ENCODE data around the gene PML.
A peak's percentile ranks its signal among the peaks of the same experiment; 100 is the strongest.

PML gene

GRCh38 chr15:73985101-73985873 is 9.2 kb upstream of the PML start:
- no peak for DNase-seq (ENCODE audit: low read depth in 2 of 2)

- DNase-seq (ENCODE audit: low read depth in 2 of 2), result no peak
These were observed 8.3 kb upstream of the PML start for GRCh38 chr15:73986055-73986775.

GRCh38 chr15:73986776-73987056 is 7.8 kb upstream of the PML start:
- no peak for DNase-seq (ENCODE audit: low read depth in 2 of 2)

GRCh38 chr15:73987250-73987649 is 7.3 kb upstream of the PML start:
- no peak for DNase-seq (ENCODE audit: low read depth in 2 of 2)

- DNase-seq (ENCODE audit: low read depth in 2 of 2), result no peak
These were observed 6.7 kb upstream of the PML start for GRCh38 chr15:73987681-73988444.

- no peak for DNase-seq (ENCODE audit: low read depth in 2 of 2)
These were observed 6.0 kb upstream of the PML start for GRCh38 chr15:73988445-73988969.

- no peak for DNase-seq (ENCODE audit: low read depth in 2 of 2)
These were observed 5.3 kb upstream of the PML start for GRCh38 chr15:73989001-73989798.

- no peak for DNase-seq (ENCODE audit: low read depth in 2 of 2)
These were observed 4.1 kb upstream of the PML start for GRCh38 chr15:73990250-73991005.

GRCh38 chr15:73991260-73991659 is 3.3 kb upstream of the PML start:
- no peak for DNase-seq (ENCODE audit: low read depth in 2 of 2)

GRCh38 chr15:73991726-73992593 is 2.6 kb upstream of the PML start, which contains the start of gene STOML1:
STOML1 (minus strand) TSS chr15:73992295; CDS start chr15:73992223, 72 bp downstream.
- peak; percentile 86 for DNase-seq (ENCODE audit: low read depth in 2 of 2)

GRCh38 chr15:73992594-73992898 is 2.0 kb upstream of the PML start:
- no peak for DNase-seq (ENCODE audit: low read depth in 2 of 2)

GRCh38 chr15:73993211-73993994 is 1.1 kb upstream of the PML start:
- DNase-seq (ENCODE audit: low read depth in 2 of 2), result no peak

- no peak for DNase-seq (ENCODE audit: low read depth in 2 of 2)
These were observed 551 bp downstream of the PML start for GRCh38 chr15:73994912-73995622.

- no peak for DNase-seq (ENCODE audit: low read depth in 2 of 2)
These were observed 1.8 kb downstream of the PML start for GRCh38 chr15:73996267-73996666.

- DNase-seq (ENCODE audit: low read depth in 2 of 2), result no peak
These were observed 2.4 kb downstream of the PML start for GRCh38 chr15:73996939-73997338.

GRCh38 chr15:73997986-73998385 is 3.5 kb downstream of the PML start:
- no peak for DNase-seq (ENCODE audit: low read depth in 2 of 2)

GRCh38 chr15:74006774-74007639 is 12.5 kb downstream of the PML start:
- DNase-seq (ENCODE audit: low read depth in 2 of 2), result no peak
